GM21717 (cell line): Measurements from ENCODE around the gene CFDP1.
A peak's percentile ranks its signal among the peaks of the same experiment; 100 is the strongest.
"Not testable (repeated sequence)": the region's sequence is repeated elsewhere in the genome, so short reads cannot be mapped to it uniquely, and the experiment has no call there.

Experiments
- ATAC-seq: cut with Tn5 transposase; IDR thresholded peaks from one replicate; pipeline ENCODE4 v1.9.1; 2021; ENCODE audit warnings: mild to moderate bottlenecking, moderate library complexity; ENCODE audit not compliant: unreplicated experiment

The CFDP1 gene

DNA sequence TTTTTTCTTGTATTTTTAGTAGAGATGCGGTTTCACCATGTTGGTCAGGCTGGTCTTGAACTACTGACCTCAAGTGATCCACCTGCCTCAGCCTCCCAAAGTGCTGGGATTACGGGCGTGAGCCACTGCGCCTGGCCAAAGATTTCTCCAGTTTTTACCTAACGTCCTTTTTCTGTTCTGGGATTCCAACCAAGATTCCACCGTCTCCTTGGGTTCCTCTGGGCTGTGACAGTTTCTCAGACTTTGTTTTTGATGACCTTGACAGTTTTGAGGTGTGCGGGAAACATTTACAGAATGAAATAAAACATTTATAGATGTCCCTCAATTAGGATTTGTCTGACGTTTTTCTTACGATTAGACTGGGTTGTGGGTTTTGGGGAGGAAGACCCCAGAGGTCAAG is 163.9 kb downstream of the CFDP1 start:
- not testable (repeated sequence) for ATAC-seq

DNA sequence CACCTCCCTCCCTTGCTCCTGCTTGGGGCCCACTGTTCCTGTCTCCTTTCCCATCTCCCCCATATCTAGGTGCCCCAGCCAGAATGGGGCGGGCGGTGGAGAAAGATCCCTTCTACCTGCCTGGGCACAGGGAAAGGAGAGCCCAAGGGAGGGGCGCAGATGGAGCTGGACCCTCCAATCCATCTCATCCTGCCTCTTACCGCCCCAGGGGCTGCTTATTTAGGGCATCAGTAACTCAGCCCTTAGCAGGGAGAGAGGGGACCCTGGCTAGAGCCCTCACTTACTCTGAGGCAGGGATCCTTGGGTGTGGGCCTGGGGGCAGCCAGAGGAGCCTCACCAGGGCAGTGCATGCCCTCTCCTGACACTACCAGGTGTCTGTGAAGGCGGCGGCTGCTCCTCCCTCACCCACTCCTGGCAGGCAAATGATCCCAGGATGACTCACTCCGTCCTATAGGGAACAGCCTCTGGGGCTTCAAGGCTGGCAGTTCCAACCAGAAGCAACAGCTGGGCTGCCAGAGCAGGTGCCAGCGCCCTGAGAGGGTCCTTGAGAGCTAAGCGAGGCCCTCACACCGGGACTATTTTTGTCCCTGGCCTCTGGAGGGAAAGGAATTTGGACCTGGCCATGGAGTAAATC is 165.6 kb downstream of the CFDP1 start:
- no peak for ATAC-seq

DNA sequence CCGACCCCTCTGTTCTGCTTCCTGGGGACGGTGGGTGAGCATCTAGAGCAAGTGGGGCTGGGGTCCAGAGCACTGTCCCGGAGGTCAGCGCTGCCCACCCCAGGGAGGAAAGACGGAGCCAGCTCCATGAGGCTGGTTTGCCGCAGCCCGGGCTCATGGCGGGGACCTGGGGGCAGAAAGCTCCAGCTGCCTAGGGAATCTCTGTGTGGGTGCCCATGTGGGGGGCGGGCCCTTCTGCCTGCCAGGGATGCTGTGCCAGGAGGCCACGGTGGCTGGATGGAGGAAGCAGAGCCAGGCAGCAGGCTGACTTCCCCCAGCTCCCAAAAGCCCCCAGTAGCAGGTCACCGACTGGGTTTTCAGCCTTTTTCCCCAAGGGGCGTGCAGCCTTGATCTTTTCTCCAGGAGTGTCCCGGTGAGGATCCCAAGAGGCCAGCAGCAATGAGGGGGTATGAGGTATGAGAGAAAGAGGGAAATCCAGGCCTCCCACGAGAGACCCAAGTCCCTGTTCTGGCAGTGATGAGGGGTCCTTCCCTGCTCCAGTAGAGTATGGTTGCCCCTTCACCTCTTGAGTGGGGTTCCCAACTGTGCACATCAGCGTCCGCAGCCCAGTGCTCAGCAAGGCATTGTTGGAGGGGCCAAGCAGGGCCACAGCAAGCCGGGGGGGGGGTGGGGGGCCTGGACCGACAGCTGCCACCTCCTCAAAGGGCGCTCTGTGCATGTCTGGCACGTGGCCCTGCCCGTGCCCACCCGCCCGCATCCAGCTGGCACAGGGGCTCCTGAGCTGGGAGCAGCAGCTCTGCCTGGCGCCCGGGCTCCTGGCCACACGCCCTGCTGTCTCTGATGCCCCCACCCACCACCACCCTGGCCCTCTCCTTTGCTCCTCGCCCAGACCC is 166.3 kb downstream of the CFDP1 start:
- no peak for ATAC-seq

DNA sequence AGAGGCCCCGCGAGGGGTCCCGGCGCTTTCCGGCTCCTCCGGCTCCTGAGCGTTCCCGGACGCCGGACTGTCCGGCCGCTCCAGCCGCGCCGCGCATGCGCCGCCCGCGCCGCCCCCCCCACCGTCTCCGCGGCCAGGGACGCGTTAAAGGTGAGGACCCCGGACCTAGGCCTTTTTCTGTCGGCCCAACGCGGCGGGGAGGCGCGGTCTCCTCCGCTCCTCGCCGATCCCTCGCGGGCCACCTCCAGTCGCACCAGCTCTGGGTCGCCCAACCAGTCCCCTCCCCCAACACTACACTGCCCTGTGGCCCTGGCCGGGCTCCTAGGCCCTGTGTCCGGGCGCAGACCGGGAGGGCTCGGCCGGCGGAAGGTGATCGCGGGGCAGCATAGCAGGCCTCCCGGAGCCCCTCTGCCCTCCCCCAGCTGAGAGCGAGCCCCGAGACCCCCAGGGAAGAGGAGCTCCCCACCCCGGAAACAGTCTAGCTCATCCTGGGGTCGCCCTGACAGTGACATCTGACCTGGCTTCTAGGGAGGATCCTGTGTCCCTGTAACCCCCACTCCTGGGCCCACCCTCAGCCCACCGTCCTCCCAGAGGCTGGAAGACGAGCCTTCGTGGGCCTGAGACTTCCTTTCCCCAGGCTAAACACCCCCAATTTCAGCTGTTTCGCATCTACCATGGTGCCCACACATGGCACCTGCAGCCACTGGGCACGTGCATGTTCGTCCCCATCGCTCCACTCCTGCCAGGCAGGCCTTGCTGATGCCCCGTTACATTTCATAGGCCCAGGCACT is 167.2 kb downstream of the CFDP1 start:
- peak; percentile 69 for ATAC-seq

DNA sequence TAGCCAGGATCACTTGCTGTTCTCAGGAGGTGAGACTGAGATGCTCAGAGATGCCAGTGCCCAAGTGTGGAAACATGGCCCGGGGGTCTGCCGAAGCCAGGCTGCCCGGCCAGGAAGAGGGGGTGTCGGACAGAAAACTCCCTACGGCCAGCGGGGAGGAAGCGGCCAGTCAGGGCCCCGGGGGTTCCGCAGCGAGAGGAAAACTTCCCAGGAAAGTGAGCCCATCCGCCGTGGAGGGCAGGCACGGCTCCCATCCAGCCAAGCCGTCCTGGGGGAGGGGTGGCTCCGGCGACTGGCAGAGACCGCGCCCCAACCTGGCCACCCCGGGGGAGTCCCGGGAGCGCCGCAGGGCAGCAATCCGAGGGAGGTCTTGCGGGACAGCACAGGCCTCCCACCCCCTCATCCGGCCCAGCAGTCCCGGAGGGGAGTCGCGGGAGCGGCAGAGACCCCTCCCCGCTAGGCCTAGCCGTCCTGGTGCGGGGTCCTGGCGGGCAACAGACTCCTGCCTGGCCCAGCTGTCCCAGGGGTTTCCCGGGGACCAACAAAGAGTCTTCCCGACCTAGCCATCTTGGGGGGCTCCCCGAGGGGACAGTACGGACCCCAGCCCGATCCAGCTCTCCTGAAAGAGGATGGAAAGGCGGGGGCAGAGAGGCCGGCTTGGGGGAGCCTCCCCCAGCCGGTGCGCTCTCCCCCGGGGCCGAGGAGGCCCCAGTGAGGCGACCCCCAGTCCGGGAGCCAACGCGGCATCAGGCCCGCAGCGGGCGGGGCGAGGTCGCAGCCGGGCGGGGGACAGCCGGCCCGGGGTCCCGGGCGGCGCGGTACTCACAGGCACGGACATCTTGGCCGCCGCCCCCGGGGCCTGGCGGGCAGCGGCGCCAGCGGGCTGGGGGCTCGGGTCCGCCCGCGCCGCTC is 168.0 kb downstream of the CFDP1 start:
- peak; percentile 23 for ATAC-seq

DNA sequence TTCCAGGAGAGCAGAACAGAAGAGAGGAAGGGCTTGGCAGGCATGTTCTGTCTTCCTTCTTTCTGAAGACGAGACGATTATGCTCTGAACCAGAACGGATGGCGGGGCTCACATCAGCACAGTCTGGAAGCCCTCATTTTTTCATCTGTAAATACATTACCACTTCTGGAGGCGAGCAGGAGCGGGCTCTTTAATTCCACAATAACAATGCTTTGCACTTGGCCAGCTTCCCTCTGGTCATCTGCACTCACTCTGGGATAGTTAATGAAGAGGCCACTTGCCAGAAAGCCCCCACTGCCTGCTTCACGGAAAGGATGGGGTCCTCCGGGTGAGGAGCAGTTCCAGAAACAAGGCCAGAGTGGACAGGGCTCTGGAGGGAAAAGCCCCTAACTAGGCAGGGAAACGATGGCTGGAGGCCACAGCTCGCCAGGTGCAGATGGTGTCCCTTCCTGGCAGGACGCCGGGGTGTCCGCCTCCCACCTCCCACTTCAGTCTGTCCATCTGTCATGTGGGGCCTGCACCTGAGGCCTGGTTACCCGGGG is 168.8 kb downstream of the CFDP1 start:
- ATAC-seq: no peak

DNA sequence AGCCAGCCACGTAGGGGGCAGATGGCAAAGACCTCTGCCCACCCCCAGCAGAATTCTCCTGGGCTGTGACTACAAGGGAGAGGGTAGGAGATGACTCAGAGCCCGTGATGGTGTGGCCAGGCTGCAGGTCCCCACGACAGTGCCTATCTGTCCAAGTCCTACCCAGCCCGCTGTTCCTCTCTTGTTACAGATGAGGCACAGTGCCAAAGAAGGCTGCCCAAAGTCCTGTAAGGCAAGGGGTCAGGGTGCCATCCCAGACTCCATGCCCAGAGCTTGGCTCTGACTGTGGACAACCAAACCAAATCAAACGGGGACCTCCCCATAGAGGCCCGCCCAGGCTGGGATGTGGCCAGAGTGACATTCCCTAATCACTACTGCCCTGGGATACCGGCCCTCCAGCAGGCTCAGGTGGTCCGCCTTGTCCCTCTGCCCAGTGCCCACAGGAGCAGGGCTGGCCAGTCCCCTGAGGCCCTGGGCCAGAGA is 169.3 kb downstream of the CFDP1 start:
- ATAC-seq: no peak

DNA sequence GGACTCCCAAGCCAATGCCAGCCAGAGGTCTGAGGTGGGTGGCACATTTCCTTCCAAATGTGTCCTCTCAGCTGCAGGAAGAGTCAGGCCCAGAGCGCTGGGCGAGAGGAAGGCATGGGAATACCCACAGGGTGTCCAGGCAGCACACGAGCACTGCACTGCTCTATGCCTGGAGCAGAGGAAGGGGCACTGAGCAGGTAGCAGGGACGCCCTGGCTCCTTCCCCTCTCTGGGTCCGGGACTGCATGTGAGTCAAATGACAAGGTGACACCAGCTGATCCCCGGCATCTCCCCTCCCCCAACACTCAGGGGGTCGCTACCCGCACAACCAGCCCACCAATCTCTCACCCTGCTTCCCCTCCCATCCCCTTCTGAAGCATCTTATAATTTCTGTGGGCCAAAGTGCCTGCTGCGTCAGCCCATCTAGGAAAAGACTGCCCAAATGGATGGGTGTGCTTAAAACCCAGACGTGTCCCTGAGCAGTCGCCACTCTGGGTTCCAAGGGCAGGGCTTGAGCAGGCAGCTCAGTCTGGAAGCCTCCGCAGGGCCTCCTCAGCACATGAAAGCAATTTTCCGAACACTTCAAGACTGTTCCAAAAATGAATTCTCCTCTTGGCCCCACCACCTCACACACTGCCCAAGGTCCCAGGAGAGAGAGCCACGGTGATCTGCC is 169.9 kb downstream of the CFDP1 start:
- ATAC-seq: no peak

DNA sequence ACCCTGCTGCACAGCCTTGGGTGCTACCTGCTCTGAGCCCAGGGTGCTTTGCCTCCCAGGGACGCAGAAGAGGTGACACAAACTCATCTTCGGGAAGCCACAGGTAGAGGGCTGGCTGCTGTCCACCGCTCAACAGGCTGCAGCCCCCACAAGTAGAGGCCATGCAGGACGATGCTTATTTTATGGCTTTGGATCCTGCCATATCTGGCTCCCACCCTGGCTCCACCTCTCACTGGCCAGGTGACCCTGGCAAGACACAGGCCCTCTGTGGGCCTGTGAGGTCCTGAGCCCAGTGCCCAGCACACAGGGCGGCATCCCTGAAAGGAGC is 170.5 kb downstream of the CFDP1 start:
- ATAC-seq: no peak

DNA sequence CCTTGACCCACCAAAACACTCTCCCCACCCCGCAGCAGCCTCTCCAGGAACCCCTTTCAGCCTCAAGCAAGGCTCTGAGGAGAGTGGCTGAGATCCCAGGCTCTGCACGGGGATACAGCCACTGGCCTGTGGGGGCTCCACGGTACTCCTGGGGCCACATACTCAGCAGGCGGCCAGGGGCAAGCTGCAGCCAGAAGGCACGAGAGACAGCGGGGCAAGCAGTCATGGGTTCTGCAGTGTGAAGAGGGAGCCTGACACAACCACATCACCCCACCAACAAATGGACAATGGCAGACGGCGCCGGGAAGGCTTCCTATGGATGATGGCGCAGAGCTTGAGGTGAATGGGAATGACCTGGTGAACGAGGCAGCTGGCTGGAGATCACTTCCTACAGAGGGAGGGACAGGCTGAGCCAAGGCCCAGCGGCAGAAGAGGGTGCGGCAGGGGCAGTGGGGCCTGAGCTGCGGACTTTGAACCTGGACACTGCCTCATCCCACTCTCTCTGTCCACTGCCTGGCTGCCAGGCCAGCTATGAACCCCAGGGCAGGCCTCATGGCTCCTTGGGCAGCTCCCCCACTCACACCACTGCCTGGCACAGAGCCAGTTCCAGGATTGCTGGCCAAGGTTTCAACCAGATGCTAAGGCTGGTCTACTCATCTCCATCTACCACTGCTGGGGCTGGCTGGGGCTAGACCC is 171.1 kb downstream of the CFDP1 start:
- no peak for ATAC-seq

DNA sequence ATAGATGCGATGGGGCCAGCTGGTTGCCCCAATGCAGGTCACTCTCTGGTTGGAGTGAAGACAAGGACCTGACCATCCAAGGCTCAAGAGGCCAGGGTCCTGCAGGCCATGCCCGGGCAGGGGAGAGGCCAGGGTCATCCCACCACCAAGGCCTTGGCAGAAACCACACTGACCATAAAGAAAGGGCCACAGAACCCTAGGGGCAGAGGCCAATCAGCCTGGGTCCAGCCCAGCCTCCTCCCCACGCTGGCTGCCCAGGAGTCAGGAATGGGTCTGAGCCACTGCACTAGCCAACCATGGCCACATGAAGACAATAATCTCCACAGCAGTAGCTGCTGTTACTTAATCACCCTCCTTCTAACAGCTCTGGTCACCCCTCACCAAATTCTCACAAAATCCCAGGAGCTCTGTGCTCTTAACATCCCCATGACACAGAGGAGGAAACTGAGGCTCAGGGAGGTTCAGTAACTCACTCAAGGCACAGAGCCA is 171.7 kb downstream of the CFDP1 start:
- no peak for ATAC-seq

DNA sequence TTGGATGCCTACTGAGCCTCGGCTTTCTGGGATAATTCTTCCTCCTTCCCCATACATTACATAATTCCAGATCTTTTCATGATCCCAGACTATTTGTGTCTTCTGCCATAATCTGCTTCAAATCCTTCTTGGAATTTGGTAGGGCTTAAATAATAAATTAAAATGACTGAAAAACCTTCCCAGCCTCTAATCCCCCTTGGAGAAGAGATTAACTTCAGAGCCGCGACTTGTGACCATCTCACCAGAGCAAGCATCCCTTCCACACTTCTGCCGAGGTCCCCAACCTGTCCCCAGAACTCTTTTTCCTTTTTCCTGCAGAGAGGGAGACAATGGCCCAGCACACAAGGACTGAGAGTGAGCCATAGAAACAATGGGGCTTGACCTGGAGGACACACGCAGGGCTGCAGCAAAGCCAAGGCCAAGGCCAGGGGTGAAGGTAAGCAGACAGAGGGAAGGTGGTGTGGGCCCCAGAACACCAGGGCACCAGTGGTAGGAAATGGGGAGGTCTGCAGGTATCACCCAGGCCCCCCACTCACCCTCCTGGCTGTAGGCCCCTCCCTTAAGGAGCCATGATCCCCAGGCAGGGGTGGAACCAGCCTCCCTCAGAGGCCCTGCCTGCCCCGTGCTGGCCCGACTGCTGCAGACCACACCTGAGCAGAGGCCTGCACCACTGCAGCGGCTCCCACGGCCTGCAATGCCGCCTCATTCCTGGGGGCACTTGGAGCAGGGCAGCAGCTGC is 172.3 kb downstream of the CFDP1 start:
- no peak for ATAC-seq

DNA sequence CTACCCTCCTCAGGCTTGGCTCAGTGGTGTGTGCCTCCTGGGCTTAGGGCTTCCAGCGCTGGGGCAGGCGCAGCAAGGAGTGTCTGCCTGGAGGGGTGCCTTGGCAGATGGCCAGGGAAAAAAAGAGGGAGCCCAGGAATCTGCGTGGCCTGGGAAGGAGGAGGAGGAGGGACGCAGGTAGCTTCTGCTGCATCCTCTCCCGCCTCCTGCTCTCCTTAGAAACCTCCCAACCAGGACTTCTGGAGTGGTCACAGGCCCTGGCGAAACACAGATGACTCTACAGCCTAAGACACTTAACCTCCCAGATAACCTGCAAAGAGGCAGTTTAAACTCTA is 174.5 kb downstream of the CFDP1 start:
- no peak for ATAC-seq

DNA sequence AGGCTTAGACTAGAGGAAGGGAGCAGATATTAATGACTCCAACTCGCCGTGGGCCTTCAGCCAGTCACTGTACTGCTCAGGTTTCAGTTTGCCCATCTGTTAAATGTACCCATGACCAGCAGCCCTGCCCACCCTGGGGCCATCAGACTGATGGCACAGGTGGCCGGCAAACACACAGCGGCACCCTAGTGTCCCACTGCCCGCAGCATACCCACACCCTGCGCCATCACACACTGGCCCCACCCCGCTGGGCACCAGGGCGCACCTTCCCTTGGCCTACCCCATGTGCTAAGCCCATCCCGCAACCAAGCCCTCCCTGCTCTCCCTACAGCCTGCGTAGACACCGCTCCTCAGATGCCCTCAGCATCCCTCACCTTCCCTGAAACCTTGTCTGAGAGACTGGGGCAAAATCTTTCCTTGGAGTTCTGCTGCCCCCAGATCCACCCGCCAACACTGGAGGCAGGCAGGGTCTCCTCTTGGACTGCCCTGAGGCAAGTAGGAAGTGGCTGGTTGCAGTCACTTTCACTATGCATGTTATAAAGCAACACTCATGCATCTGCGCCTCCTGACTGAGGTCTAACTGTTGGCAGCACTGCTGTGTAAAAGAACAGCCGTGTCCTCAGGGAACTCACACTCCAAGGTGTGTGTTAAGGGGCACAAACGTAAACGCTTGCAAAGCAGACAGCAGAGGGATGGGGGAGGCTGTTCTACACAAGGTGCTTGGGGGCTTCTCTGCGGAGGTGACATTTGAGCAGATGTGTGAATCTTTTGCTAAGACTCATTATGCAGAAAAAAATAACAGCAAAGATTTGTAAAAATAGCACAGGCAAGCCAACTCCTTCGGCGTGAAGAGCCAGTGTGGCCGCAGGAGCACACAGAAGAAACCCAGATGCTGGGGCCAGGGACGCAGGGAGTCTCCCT is 175.2 kb downstream of the CFDP1 start:
- ATAC-seq: no peak

DNA sequence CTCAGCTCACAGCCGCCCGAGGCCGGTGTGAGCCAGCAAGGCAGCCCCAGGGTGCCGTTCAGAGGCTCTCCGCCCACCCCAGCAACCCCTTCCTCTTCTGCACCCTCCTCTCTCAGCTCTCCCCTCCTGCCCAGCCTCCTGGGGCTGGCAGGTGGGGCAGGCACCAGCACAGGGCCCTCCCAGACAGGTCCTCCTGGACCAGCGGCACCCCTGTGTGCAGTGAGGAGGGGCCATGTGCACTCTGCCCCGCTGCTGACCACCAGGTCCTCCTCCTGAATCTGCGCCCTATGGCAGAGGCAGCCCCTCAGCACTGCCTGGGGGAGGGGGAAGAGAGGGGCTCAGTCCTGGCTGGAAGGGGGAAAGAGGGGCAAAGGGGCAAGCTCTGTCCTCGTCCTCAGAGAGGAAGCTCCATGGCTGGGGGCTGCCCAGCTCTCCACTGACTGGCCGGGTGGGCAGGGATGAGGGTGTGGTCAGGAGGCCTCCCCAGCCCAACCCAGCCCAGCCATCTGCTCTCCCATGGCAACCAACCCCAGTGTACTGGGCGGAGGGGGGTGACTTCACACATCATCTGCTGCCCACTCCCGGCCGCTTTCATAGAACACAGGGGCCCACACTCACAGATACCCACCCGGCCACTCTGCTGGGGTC is 176.5 kb downstream of the CFDP1 start:
- no peak for ATAC-seq

DNA sequence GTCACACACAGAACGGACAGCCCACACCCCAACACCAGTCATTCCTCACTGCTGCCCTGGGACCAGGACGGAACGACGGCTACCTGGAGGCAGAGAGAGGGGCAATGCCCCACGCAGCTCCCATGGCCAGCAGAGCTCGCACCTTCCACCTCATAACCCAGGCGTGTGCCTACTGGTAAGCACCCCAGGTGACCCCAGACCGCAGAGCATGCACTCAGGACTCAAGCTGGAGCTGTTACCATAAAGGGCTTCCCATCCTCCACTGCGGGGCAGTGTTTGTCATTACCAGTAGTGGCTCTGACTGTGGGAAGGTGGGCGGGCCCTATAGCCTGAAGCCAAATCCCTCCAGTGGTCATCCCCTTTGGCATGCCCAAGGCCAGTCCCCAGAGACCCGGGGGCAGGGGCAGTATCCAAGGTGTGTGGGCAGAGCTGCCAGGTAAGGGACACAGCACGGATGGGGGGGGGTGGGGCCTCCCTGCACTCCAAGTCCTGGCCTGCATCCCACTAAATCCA is 177.2 kb downstream of the CFDP1 start:
- no peak for ATAC-seq
